CD14-positive monocyte (primary cell): ENCODE results near the gene FAM83G. TPM values are rescaled to one million over a fixed set of nuclear protein-coding genes. Genes with fewer than 3 reads are reported as not detected.

Experiments used
- DNase-seq, 3 donors: peaks; one replicate each; pipeline ENCODE4 v3.0.0-alpha.2; 2011 to 2022
- H2AFZ ChIP-seq: 2 replicates; pipeline ENCODE4 v1.6.0; 2012; ENCODE audit warnings: mild to moderate bottlenecking, low read depth, low read length, inconsistent platforms; ENCODE audit not compliant: insufficient read depth, poor library complexity, severe bottlenecking
- H3K27ac ChIP-seq, 2 donors: 1 replicate in 1 of 2; 2 replicates in 1 of 2; pipeline ENCODE4 v1.5.1; 2012 to 2013; ENCODE audit warnings: low read length in 2 of 2, control low read depth in 1 of 2, inconsistent platforms in 1 of 2, low read depth in 1 of 2, mild to moderate bottlenecking in 1 of 2
- H3K27me3 ChIP-seq, 2 donors: one replicate each; pipeline versions ENCODE4 v1.6.0 to v1.6.1; 2011 to 2013; ENCODE audit warnings: low read length in 2 of 2; ENCODE audit not compliant: control insufficient read depth in 2 of 2, insufficient read depth in 2 of 2
- H3K36me3 ChIP-seq, 2 donors: replicated peaks in 1 of 2; 1 replicate in 1 of 2; 2 replicates in 1 of 2; pipeline versions ENCODE4 v1.5.1 to v1.6.1; 2012 to 2013; ENCODE audit warnings: low read length in 2 of 2, control low read depth in 1 of 2, inconsistent platforms in 1 of 2, mild to moderate bottlenecking in 1 of 2; ENCODE audit not compliant: insufficient read depth in 2 of 2, control insufficient read depth in 1 of 2
- H3K4me1 ChIP-seq, 2 donors: 1 replicate in 1 of 2; 2 replicates in 1 of 2; pipeline versions ENCODE4 v1.5.1 to v1.6.1; 2012 to 2013; ENCODE audit warnings: low read length in 2 of 2, control low read depth in 1 of 2, inconsistent platforms in 1 of 2, mild to moderate bottlenecking in 1 of 2, moderate library complexity in 1 of 2; ENCODE audit not compliant: insufficient read depth in 2 of 2, control insufficient read depth in 1 of 2
- H3K4me2 ChIP-seq: replicated peaks from 2 replicates; pipeline ENCODE3; 2012; ENCODE audit warnings: low read length, moderate library complexity, mild to moderate bottlenecking; ENCODE audit not compliant: poor library complexity, severe bottlenecking; ENCODE audit errors: extremely low read depth
- H3K4me3 ChIP-seq, 3 experiments: fragments of 200-600 bp in 1 of 3; sonication (generic) in 1 of 3; replicated peaks in 1 of 3; 1 replicate in 2 of 3; 2 replicates in 1 of 3; pipeline ENCODE4 v1.5.1; 2011 to 2013; ENCODE audit warnings: low read length in 3 of 3, mild to moderate bottlenecking in 3 of 3, control low read depth in 2 of 3, low read depth in 2 of 3, inconsistent platforms in 1 of 3, moderate library complexity in 1 of 3
- H3K79me2 ChIP-seq: 2 replicates; pipeline ENCODE4 v1.6.0; 2012; ENCODE audit warnings: mild to moderate bottlenecking, control low read depth, inconsistent platforms, low read length, moderate library complexity; ENCODE audit not compliant: insufficient read depth
- H3K9ac ChIP-seq: 2 replicates; pipeline ENCODE4 v1.6.0; 2017; ENCODE audit warnings: low read length, mild to moderate bottlenecking; ENCODE audit not compliant: insufficient read depth, poor library complexity, severe bottlenecking
- H3K9me3 ChIP-seq, 2 donors: replicated peaks in 1 of 2; 1 replicate in 1 of 2; 2 replicates in 1 of 2; pipeline versions ENCODE4 v1.5.1 to v1.6.1; 2012 to 2013; ENCODE audit warnings: low read length in 2 of 2, control low read depth in 1 of 2; ENCODE audit not compliant: control insufficient read depth in 1 of 2, insufficient read depth in 1 of 2
- H4K20me1 ChIP-seq: 2 replicates; pipeline ENCODE4 v1.6.0; 2012; ENCODE audit warnings: mild to moderate bottlenecking, low read length, control low read depth, moderate library complexity; ENCODE audit not compliant: insufficient read depth
- H3K27ac Mint-ChIP-seq, 7 donors: one replicate each; pipeline ENCODE4 v1.8.0; 2020; ENCODE audit warnings: mild to moderate bottlenecking in 7 of 7, mixed read lengths in 7 of 7, moderate library complexity in 6 of 7, inconsistent platforms in 2 of 7
- H3K27me3 Mint-ChIP-seq, 3 donors: one replicate each; pipeline ENCODE4 v1.8.0; 2021 to 2022; ENCODE audit warnings: low read depth in 3 of 3, mild to moderate bottlenecking in 3 of 3, mixed read lengths in 3 of 3, moderate library complexity in 3 of 3, inconsistent platforms in 1 of 3
- H3K36me3 Mint-ChIP-seq, 2 donors: one replicate each; pipeline ENCODE4 v1.8.0; 2020; ENCODE audit warnings: mixed read lengths in 2 of 2, inconsistent platforms in 1 of 2, mild to moderate bottlenecking in 1 of 2
- H3K4me1 Mint-ChIP-seq: one replicate; pipeline ENCODE4 v1.8.0; 2020; ENCODE audit warnings: mild to moderate bottlenecking, mixed read lengths
- H3K4me3 Mint-ChIP-seq, 2 donors: one replicate each; pipeline ENCODE4 v1.8.0; 2020; ENCODE audit warnings: mild to moderate bottlenecking in 2 of 2, mixed read lengths in 2 of 2, moderate library complexity in 1 of 2
- H3K9me3 Mint-ChIP-seq, 7 donors: one replicate each; pipeline ENCODE4 v1.8.0; 2020 to 2022; ENCODE audit warnings: mixed read lengths in 7 of 7, mild to moderate bottlenecking in 6 of 7, moderate library complexity in 6 of 7, inconsistent platforms in 2 of 7
- WGBS: methylation state at CpG from one replicate; pipeline ENCODE4 v1.1.5; 2013; ENCODE audit warnings: missing lambda C conversion rate; ENCODE audit not compliant: insufficient coverage; 5-methylcytosine and 5-hydroxymethylcytosine counted together
- intact Hi-C, 2 donors: fragments of 100-400 bp; cut with micrococcal nuclease; formaldehyde crosslinking; loops; one replicate each; pipeline versions ENCODE4 v1.15.0 to v1.15.1; 2023
- polyA plus RNA-seq, 3 donors: library from polyadenylated mRNA; depleted of rRNA in 1 of 3; unstranded in 2 of 3; stranded (reverse) in 1 of 3; fragments of 300-500 nt in 2 of 3; fragments of >200 nt in 1 of 3; fragmentation: Illumina TruSeq in 2 of 3; gene quantifications; 1 replicate in 2 of 3; 2 replicates in 1 of 3; pipeline ENCODE4 v1.2.3, GENCODE V29; 2012 to 2021
- TF ChIP-seq, protein P1 (sequence below): fragments of 200-600 bp; IDR thresholded peaks from one replicate; pipeline ENCODE4 v1.8.0; 2022; ENCODE audit warnings: antibody characterized with exemption, mild to moderate bottlenecking

FAM83G gene
- polyA plus RNA-seq, 3 donors = 0.04 to 0.17 (median 0.08) TPM

- Mint-ChIP-seq H3K4me3 (peak overlapping the region in 1 of 2 donors; percentile 47), H3K9me3 (peaks cover 4 to 18% (median 11%) of the 10 kb centered on the region in 7 donors)
Measured at GRCh38 chr17:18993905-18994526, 10.5 kb downstream of the FAM83G start.

DNA sequence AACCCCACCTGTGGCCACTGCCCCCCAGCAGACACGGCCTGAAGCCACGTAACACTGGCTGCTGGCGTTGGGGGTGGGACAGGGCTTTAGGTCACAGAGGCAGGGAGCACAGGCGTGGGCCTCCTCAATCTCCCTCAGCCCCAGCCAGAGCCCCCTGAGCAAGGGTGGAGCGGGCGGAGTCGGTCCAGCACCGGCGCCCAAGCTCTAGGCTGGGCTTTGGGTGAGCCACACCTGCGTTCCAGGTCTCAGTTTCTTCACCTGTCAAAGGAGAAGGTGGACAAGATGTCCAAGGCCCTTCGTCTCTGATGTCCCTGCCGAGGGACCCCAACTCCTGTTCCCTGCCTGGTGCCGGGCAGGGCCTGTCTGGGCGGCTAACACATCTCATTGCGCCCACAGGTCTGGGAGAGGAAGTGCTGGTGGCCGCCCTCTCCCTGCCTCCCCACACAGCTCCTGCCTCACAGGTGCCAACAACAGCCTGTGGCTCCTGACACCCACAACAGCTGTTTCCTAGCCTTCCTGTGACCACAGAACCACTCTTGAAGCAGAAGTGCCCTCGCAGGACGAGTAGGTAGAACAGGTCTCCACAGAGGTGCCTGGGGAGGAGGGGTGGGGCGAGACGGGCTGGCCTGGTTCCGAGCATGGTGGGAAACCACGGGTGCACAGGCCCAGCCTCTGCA, 12.0 kb downstream of the FAM83G start:
- Mint-ChIP-seq H3K36me3 (peaks cover 0 to 6% of the 10 kb centered on the region in 2 donors), H3K27me3 (peaks cover 15 to 35% (median 16%) of the 10 kb centered on the region in 3 donors), H3K27ac (peak overlapping the region in 1 of 7 donors; percentile 50), H3K4me1 (peaks cover 7% of the 10 kb centered on the region), H3K9me3 (peaks cover 4 to 18% (median 11%) of the 10 kb centered on the region in 7 donors), H3K4me3 (peak overlapping the region in 1 of 2 donors; percentile 62)
- DNase-seq = no peak
- H3K4me3 ChIP-seq = no peak overlapping the region
- H3K27me3 ChIP-seq = peaks cover 0 to 11% of the 10 kb centered on the region in 2 donors
- intact Hi-C loops = no loop called here
- H3K79me2 ChIP-seq = no peaks in the 10 kb centered on the region
- no peak overlapping the region for H3K9ac ChIP-seq
- no peaks in the 10 kb centered on the region for H3K36me3 ChIP-seq
- H4K20me1 ChIP-seq = no peaks in the 10 kb centered on the region
- TF ChIP-seq, protein P1, sequence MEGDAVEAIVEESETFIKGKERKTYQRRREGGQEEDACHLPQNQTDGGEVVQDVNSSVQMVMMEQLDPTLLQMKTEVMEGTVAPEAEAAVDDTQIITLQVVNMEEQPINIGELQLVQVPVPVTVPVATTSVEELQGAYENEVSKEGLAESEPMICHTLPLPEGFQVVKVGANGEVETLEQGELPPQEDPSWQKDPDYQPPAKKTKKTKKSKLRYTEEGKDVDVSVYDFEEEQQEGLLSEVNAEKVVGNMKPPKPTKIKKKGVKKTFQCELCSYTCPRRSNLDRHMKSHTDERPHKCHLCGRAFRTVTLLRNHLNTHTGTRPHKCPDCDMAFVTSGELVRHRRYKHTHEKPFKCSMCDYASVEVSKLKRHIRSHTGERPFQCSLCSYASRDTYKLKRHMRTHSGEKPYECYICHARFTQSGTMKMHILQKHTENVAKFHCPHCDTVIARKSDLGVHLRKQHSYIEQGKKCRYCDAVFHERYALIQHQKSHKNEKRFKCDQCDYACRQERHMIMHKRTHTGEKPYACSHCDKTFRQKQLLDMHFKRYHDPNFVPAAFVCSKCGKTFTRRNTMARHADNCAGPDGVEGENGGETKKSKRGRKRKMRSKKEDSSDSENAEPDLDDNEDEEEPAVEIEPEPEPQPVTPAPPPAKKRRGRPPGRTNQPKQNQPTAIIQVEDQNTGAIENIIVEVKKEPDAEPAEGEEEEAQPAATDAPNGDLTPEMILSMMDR = no peak
- no peaks in the 10 kb centered on the region for H3K4me1 ChIP-seq
- H2AFZ ChIP-seq = no peak overlapping the region
- no peak overlapping the region for H3K27ac ChIP-seq
- 34% methylated on average over 16 of the region's 22 CpGs for WGBS
- no peak overlapping the region for H3K4me2 ChIP-seq
- H3K9me3 ChIP-seq = no peaks in the 10 kb centered on the region

More at GRCh38 chr17:18993905-18994526, 10.5 kb downstream of the FAM83G start:
- 85% methylated on average over 12 of the region's 16 CpGs for WGBS
- H3K27ac ChIP-seq = no peak overlapping the region
- DNase-seq = no peak
- peaks cover 15 to 35% (median 16%) of the 10 kb centered on the region in 3 donors for H3K27me3 Mint-ChIP-seq
- H2AFZ ChIP-seq = no peak overlapping the region
- no peaks in the 10 kb centered on the region for H3K36me3 ChIP-seq
- no peaks in the 10 kb centered on the region for H3K4me1 ChIP-seq
- intact Hi-C loops = no loop called here
- H3K36me3 Mint-ChIP-seq = peaks cover 0 to 6% of the 10 kb centered on the region in 2 donors
- no peaks in the 10 kb centered on the region for H3K79me2 ChIP-seq
- TF ChIP-seq, protein P1 = no peak
- H3K4me1 Mint-ChIP-seq = peaks cover 7% of the 10 kb centered on the region
- no peak overlapping the region for H3K4me2 ChIP-seq
- no peaks in the 10 kb centered on the region for H3K9me3 ChIP-seq
- peaks cover 0 to 11% of the 10 kb centered on the region in 2 donors for H3K27me3 ChIP-seq
- no peak overlapping the region for H3K4me3 ChIP-seq
- no peaks in the 10 kb centered on the region for H4K20me1 ChIP-seq
- no peak overlapping the region for H3K9ac ChIP-seq
- no peak overlapping the region for H3K27ac Mint-ChIP-seq
